GM20431 (cell line): ENCODE results near the gene DCLK1.

Experiments used
- in situ Hi-C: fragments of 300-500 bp; cut with MseI, MboI; formaldehyde crosslinking; loops from one replicate; pipeline ENCODE4 v1.15.0; 2020; ENCODE audit warnings: low sequenced_read_pairs; ENCODE audit not compliant: unreplicated experiment

Gene DCLK1

GRCh38 chr13:35743165-35743564, 388.0 kb downstream of the DCLK1 start:
- in situ Hi-C loops = no loop called here

DNA sequence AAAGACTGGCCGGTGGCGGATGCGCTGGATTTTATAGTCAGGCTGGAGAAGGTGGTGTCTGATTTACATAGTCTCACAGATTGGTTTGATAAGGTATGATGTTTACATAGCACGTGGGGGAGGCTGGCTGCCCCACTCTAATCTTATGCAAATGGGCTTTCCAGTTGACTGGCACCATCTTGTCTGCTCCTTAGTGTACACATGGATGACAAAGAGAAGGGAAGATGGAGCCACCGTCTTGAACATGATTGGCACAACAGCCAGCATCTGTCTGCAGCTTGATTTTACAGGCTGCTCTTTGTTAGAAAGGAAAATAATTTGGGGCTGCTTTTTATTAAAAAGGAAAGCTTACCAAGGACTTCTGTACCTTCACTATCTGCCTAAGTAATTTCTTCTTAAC, 389.5 kb downstream of the DCLK1 start:
- in situ Hi-C loops = no loop called here

GRCh38 chr13:35736876-35737275, 394.3 kb downstream of the DCLK1 start:
- in situ Hi-C loops = no loop called here

GRCh38 chr13:35733827-35734226, 397.4 kb downstream of the DCLK1 start:
- in situ Hi-C loops = no loop called here

GRCh38 chr13:35732565-35732964, 398.6 kb downstream of the DCLK1 start:
- in situ Hi-C loops = no loop called here

DNA sequence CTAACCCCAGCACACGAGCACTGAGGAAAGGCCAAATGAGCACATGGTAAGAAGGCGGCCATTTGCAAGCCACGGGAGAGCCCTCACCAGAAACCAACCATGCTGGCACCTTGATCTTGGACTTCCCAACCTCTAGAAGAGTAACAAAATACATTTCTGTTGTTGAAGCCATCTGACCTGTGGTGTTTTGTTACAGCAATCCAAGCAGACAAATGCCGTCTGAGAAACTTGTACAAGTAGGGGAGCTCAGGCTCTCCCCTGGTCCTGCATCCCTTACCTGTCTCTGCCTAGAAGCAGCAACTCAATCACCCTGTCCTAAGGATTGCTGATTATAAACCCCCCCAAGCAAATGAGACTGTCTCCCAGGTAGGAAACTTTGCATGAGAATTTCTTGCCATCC, 399.7 kb downstream of the DCLK1 start:
- in situ Hi-C loops = no loop called here

DNA sequence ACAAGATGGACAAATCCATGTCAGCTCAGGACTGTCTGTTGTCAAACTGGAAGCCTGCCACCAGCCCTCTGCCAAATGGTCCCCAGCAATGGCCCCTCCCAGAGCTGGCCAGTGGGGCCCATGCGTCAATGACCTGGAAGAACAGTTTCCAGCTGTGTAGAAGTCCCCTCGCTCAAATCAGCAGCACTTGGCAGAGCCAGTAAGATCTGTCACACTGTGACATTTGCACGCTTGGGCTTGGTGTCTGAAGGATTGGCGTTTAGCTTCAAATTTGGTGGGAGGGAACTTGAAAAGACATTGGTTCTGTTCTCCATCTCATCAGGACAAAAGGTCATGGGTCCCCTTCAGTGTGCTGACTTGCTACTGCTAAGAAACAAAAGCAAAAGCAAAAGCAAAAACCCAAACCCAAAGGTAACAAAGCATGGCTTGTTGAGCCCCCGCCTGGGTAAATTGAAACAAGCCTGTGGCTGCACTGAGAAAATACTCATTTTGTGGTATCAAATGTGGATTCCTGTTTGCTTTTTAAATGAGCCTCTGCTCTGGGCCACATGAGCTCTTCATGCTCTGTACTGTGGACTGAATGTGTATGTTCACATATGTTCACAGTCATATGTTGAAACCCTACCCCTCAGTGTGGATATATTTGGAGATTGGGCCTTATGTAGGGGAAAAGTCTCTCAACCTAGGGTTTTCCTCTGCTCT, 401.1 kb downstream of the DCLK1 start:
- in situ Hi-C loops = no loop called here

DNA sequence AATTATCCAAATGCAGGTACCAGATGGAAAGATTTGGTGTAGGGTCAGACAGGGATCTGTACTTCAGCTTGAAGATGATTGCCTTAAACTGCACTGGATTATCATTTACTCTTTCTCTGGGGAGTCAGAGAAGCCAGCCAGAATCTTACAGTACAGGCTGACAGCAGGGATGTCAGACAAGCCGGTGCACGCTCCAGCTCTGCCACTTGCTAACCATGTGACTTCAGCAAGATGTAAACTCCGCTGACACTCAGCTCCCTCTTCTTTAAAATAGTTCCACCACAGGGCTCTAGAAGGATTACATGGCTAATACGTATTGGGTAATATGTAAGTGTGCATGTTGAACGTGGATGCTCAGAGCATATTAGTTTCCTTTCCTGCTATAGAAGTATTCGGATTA, 403.3 kb downstream of the DCLK1 start:
- in situ Hi-C loops = no loop called here

GRCh38 chr13:35724446-35724845, 406.7 kb downstream of the DCLK1 start:
- in situ Hi-C loops = loop anchor here (25.0 kb wide), 1 partner anchor 512 kb away; no protein-coding TSS in a partner anchor

- in situ Hi-C loops = loop anchor here (25.0 kb wide), 1 partner anchor 512 kb away; no protein-coding TSS in a partner anchor
Measured at GRCh38 chr13:35723821-35724220, 407.4 kb downstream of the DCLK1 start.

DNA sequence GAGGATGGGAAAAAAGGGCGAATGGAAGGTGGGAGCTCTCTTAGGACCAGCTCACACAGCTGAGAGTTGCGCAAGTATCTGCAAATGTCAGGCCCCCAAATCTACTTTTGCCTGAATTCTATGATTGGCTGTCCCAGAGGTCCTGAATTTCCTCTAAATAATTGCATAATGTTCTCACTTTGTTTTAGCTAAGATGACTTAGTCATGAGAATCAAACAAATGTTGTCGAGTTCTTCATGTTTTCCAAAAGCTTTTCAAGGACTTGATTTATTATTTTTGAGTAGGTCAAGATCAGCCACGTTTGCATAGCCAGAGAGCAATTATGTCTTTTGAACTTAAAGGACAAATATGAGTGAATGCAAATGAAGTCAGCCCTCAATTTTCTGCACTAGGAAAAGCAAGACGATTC, 408.1 kb downstream of the DCLK1 start:
- in situ Hi-C loops = loop anchor here (25.0 kb wide), 1 partner anchor 511 kb away; no protein-coding TSS in a partner anchor

DNA sequence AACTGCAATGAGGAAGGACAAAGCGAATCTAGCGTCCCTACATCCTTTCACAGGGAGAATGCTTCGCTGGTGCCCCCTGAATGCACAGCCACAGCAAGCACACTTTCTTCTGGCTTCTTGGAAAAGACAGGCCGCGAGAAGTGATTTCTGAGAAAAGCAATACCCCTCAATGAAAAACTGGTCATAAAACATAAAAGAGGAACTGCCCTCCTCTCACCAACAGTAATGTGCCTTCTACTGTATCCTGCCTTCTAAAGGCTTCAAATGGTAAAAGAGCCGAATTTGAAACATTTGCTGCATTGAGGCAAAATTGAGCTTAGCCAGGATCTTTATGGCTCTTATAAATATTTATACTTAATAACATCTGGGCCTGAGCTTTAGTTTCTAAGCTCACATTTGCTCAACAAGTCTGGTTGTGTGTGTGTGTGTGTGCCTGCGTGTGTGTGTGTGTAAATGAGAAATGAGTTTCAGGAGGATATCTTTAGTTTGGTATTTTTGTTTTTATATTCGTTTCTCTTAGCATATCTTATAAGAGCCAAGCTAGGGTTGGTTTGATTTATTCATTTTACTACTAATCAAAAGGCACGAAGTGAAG, 408.6 kb downstream of the DCLK1 start:
- in situ Hi-C loops = loop anchor here (25.0 kb wide), 1 partner anchor 510 kb away; no protein-coding TSS in a partner anchor

DNA sequence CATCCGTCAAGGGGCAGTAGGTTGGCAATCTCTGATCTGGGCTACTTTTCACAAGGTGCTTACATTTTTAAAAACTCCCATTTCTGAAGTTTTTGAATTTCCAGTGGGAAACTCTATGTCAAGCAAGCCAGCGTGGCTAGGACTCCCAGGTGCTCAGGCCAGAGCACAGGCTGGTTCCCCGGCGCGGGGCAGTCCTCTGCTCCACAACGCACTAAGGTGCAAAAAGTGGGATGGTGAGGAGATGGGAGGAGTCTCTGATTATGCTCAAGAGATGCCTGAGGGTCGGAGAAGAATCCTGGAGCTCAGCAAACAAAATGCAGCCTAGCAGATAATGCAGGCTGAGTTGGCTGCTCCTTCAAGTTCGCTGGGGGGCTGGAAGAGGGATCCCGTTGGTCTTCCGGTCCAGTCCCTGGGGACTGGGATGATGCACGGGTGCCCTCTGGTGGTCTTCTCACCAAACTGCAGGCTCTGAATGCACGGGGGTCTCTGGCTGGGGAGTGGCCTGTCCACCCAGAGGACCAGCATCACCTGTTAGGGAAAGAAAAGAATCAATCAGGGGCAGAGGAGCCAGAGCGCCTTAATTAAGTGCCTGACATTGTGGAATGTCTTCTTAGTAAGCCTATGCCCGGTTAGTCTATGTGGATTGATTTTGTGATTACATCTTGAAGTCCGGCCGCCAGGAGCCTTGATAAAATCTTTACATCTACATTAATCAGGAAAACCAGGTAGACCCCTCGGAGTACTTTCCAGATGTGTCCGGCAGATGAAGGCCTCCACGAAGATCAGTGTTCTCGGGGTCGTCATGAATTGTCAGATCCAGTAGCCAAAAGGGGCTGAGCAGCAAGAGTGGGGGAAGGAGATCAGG, 410.3 kb downstream of the DCLK1 start:
- in situ Hi-C loops = loop anchor here (25.0 kb wide), 1 partner anchor 509 kb away; no protein-coding TSS in a partner anchor

DNA sequence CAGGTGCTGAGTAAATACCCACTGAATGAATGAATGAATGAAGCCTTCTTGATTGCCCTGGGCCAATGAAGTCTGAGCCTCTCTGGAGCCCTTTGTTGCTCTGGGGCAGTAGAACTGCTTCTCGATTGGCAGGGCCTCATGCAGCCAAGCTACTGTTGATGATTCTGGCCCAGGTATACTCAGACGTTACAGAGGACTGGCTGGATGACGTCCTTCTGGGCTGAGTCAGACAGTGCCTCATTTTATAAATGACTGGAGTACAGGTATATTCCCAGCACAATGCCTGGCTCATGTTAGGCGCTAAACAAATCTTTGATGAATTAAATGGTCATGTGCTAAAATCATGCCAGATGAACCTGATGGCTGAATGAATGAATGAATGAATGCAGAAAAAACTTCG, 410.9 kb downstream of the DCLK1 start:
- in situ Hi-C loops = loop anchor here (25.0 kb wide), 1 partner anchor 508 kb away; no protein-coding TSS in a partner anchor
